Trophoblast cell (in vitro differentiated cells and primary cell): Measurements from ENCODE around the gene LAMP1.

Source experiments
- DNase-seq, 2 donors: peaks; one replicate each; pipeline ENCODE4 v3.0.0-alpha.2; 2016
- H2AFZ ChIP-seq: 2 replicates; pipeline ENCODE4 v1.6.1; 2013; ENCODE audit warnings: low read length, moderate library complexity, mild to moderate bottlenecking; ENCODE audit not compliant: insufficient read depth, poor library complexity
- H2AK5ac ChIP-seq: 2 replicates; pipeline ENCODE4 v1.6.1; 2013; ENCODE audit warnings: mild to moderate bottlenecking, low read length
- H2BK120ac ChIP-seq: 2 replicates; pipeline ENCODE4 v1.6.1; 2013; ENCODE audit warnings: low read length, mild to moderate bottlenecking, moderate library complexity; ENCODE audit not compliant: insufficient read depth, poor library complexity
- H2BK12ac ChIP-seq: 2 replicates; pipeline ENCODE4 v1.6.1; 2013; ENCODE audit warnings: mild to moderate bottlenecking, low read length, moderate library complexity
- H2BK5ac ChIP-seq: 2 replicates; pipeline ENCODE4 v1.6.1; 2013; ENCODE audit warnings: low read length, low read depth, moderate library complexity, mild to moderate bottlenecking; ENCODE audit not compliant: poor library complexity
- H3K14ac ChIP-seq: 2 replicates; pipeline ENCODE4 v1.6.1; 2013; ENCODE audit warnings: mild to moderate bottlenecking, low read length
- H3K18ac ChIP-seq: 2 replicates; pipeline ENCODE4 v1.6.1; 2013; ENCODE audit warnings: mild to moderate bottlenecking, low read length
- H3K23ac ChIP-seq: 2 replicates; pipeline ENCODE4 v1.6.1; 2013; ENCODE audit warnings: low read length
- H3K27ac ChIP-seq: 2 replicates; pipeline ENCODE4 v1.5.1; 2013; ENCODE audit warnings: low read depth, mild to moderate bottlenecking, inconsistent platforms, low read length, moderate library complexity
- H3K27me3 ChIP-seq: 2 replicates; pipeline ENCODE4 v1.6.1; 2013; ENCODE audit warnings: inconsistent platforms, mild to moderate bottlenecking, low read length, moderate library complexity; ENCODE audit not compliant: insufficient read depth
- H3K36me3 ChIP-seq, 2 experiments: 1 replicate in 1 of 2; 2 replicates in 1 of 2; pipeline ENCODE4 v1.6.1; 2013; ENCODE audit warnings: low read length in 2 of 2, mild to moderate bottlenecking in 2 of 2, moderate library complexity in 1 of 2; ENCODE audit not compliant: insufficient read depth in 2 of 2, control insufficient read depth in 1 of 2
- H3K4ac ChIP-seq: 2 replicates; pipeline ENCODE4 v1.6.1; 2013; ENCODE audit warnings: low read depth, mild to moderate bottlenecking, low read length, moderate library complexity
- H3K4me1 ChIP-seq, 2 experiments: 1 replicate in 1 of 2; 2 replicates in 1 of 2; pipeline ENCODE4 v1.6.1; 2013; ENCODE audit warnings: low read length in 2 of 2, mild to moderate bottlenecking in 2 of 2, moderate library complexity in 1 of 2; ENCODE audit not compliant: insufficient read depth in 2 of 2, control insufficient read depth in 1 of 2
- H3K4me2 ChIP-seq: 2 replicates; pipeline ENCODE4 v1.6.1; 2013; ENCODE audit warnings: inconsistent platforms, mild to moderate bottlenecking, low read length, moderate library complexity
- H3K4me3 ChIP-seq: 2 replicates; pipeline ENCODE4 v1.5.1; 2013; ENCODE audit warnings: mild to moderate bottlenecking, low read depth, low read length, inconsistent platforms
- H3K79me1 ChIP-seq: one replicate; pipeline ENCODE4 v1.6.1; 2013; ENCODE audit warnings: low read length
- H3K79me2 ChIP-seq: 2 replicates; pipeline ENCODE4 v1.6.1; 2013; ENCODE audit warnings: low read length, mild to moderate bottlenecking; ENCODE audit not compliant: control insufficient read depth, insufficient read depth, poor library complexity
- H3K9ac ChIP-seq: 2 replicates; pipeline ENCODE4 v1.6.1; 2013; ENCODE audit warnings: mild to moderate bottlenecking, low read length
- H3K9me3 ChIP-seq: 2 replicates; pipeline ENCODE4 v1.6.1; 2013; ENCODE audit warnings: low read depth, mild to moderate bottlenecking, control low read depth, inconsistent platforms, low read length; ENCODE audit not compliant: insufficient read depth
- H4K12ac ChIP-seq: 2 replicates; pipeline ENCODE4 v1.6.1; 2013; ENCODE audit warnings: low read depth, mild to moderate bottlenecking, low read length, moderate library complexity
- H4K8ac ChIP-seq: 2 replicates; pipeline ENCODE4 v1.6.1; 2013; ENCODE audit warnings: low read depth, mild to moderate bottlenecking, low read length, moderate library complexity
- H4K91ac ChIP-seq: one replicate; pipeline ENCODE4 v1.6.1; 2013; ENCODE audit warnings: low read depth, mild to moderate bottlenecking, low read length, moderate library complexity
- WGBS: extraction: QIAGEN DNeasy Blood & Tissue Kit; methylation state at CpG from one replicate; pipeline ENCODE4 v1.1.7; 2013; ENCODE audit warnings: missing lambda C conversion rate; ENCODE audit not compliant: insufficient read length, insufficient coverage; ENCODE audit errors: extremely low coverage; 5-methylcytosine and 5-hydroxymethylcytosine counted together

LAMP1 gene

DNA sequence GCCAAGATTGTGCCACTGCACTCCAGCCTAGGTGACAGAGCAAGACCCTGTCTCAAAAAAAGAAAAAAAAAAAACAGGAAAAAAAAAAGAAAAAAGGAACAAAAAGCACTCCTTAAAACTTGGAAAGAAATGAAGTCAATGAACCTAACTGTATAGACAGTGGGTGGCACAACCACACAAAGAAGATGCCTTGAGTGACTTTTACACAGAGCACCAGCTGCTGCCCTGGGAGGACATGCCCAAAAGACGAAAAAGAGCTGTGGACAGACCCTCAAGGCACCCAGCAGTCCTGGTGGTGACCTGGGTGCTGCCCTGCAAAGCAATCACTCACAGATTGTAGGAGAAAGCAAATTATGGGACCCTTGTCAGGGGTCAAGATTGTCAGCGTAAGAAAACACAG, 5.9 kb upstream of the LAMP1 start:
- DNase-seq = no peak
- Histone ChIP-seq H4K12ac (no peak overlapping the region), H2AFZ (no peak overlapping the region), H3K79me1 (no peaks in the 10 kb centered on the region), H2BK5ac (no peak overlapping the region), H3K4me1 (peaks cover 0 to 3% of the 10 kb centered on the region in 2 experiments), H3K4me2 (no peak overlapping the region), H3K9ac (no peak overlapping the region), H3K9me3 (peaks cover 4% of the 10 kb centered on the region), H3K27ac (no peak overlapping the region), H2AK5ac (no peak overlapping the region), H4K91ac (no peak overlapping the region), H3K14ac (no peak overlapping the region), H4K8ac (no peak overlapping the region), H3K36me3 (no peaks in the 10 kb centered on the region), H3K18ac (no peak overlapping the region), H3K23ac (no peak overlapping the region), H2BK120ac (no peak overlapping the region), H3K4ac (no peak overlapping the region), H3K79me2 (no peaks in the 10 kb centered on the region), H2BK12ac (no peak overlapping the region), H3K27me3 (no peaks in the 10 kb centered on the region), H3K4me3 (no peak overlapping the region)
- no CpG with 5 or more reads among the region's 2 CpGs for WGBS

DNA sequence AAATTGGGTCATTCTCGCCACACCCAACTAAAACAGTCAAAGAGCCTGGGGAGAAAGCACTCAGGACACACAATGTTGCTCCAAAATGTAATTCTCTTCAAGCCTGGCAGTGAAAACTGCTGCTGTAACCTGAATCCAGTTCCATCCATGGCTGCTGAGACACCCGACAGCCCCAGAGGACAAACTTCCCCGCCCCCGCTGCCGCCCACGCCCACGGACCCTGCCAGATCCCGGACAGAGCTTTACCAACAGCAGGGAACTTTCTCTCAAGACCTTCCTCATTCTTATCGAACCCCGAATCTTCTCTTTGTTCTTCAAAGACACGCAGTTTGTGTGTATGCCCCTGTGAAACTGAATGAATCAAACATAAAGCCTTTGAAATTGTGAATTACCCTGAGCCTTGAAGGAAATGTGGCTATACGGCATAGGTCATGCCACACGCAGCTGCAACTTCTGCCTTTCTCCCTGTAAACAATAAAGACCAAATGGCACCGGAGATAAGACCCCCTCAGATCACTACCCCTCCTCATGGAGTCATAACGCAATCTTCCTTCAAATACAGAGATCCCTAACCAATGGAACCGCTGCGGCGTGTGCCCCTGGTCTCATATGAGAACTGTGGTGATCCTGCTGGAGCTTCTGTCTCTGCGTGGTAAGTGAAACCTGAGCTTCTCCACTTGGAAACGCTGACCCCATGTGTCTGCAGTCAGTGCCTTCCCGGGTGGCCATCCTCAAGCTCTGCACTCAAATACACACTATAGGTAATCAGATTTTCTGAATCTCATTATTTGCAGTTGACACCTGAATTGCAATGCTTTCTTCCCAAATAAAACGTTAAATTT, 4.8 kb upstream of the LAMP1 start:
- Histone ChIP-seq H2BK5ac (no peak overlapping the region), H2BK12ac (no peak overlapping the region), H3K4ac (no peak overlapping the region), H3K14ac (no peak overlapping the region), H3K9me3 (peaks cover 4% of the 10 kb centered on the region), H3K79me2 (peaks cover 3% of the 10 kb centered on the region), H2AFZ (peak overlapping the region; percentile 35), H2BK120ac (no peak overlapping the region), H3K4me3 (no peak overlapping the region), H3K27ac (no peak overlapping the region), H3K79me1 (peaks cover 6% of the 10 kb centered on the region), H4K8ac (peak overlapping the region; percentile 13), H4K91ac (no peak overlapping the region), H3K27me3 (no peaks in the 10 kb centered on the region), H3K4me1 (peaks cover 3 to 6% of the 10 kb centered on the region in 2 experiments), H3K9ac (peak overlapping the region; percentile 44), H3K4me2 (peak overlapping the region; percentile 30), H3K23ac (no peak overlapping the region), H4K12ac (no peak overlapping the region), H2AK5ac (no peak overlapping the region), H3K18ac (no peak overlapping the region), H3K36me3 (no peaks in the 10 kb centered on the region)
- peak in 1 of 2 donors; percentile 19 for DNase-seq
- WGBS = no CpG with 5 or more reads among the region's 22 CpGs

DNA sequence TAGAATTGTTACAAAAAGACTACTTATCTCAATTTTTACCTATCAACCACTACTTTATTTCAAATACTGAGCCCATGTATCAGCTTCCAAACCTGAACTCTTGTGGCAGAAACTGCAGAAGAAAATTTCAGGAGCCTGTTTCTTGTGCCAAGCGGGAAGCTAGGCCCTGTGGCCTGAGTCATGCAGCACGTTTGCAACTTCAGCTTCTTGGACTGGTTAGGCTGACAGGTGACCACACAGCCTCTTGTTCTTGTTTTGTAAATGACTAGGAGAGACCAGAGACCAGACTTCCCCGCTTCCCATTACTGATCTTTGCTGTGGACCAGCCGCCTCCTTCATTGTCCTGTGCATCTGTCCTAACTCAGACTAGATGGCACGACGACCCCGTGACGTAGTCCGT, 3.4 kb upstream of the LAMP1 start:
- no peak for DNase-seq
- no CpG with 5 or more reads among the region's 9 CpGs for whole genome bisulfite sequencing
- no peaks in the 10 kb centered on the region for H3K9me3 ChIP-seq
- H2BK120ac ChIP-seq = no peak overlapping the region
- no peak overlapping the region for H3K4me2 ChIP-seq
- no peak overlapping the region for H3K4me3 ChIP-seq
- H3K79me2 ChIP-seq = peaks cover 10% of the 10 kb centered on the region
- H3K18ac ChIP-seq = no peak overlapping the region
- H3K79me1 ChIP-seq = peaks cover 12% of the 10 kb centered on the region
- H3K36me3 ChIP-seq = no peaks in the 10 kb centered on the region
- no peak overlapping the region for H2BK12ac ChIP-seq
- H4K91ac ChIP-seq = no peak overlapping the region
- H3K9ac ChIP-seq = no peak overlapping the region
- no peak overlapping the region for H3K14ac ChIP-seq
- H3K23ac ChIP-seq = no peak overlapping the region
- no peaks in the 10 kb centered on the region for H3K27me3 ChIP-seq
- H4K12ac ChIP-seq = no peak overlapping the region
- no peak overlapping the region for H3K4ac ChIP-seq
- peaks cover 5 to 8% of the 10 kb centered on the region in 2 experiments for H3K4me1 ChIP-seq
- no peak overlapping the region for H4K8ac ChIP-seq
- H2AFZ ChIP-seq = no peak overlapping the region
- no peak overlapping the region for H2AK5ac ChIP-seq
- H2BK5ac ChIP-seq = no peak overlapping the region
- H3K27ac ChIP-seq = no peak overlapping the region

DNA sequence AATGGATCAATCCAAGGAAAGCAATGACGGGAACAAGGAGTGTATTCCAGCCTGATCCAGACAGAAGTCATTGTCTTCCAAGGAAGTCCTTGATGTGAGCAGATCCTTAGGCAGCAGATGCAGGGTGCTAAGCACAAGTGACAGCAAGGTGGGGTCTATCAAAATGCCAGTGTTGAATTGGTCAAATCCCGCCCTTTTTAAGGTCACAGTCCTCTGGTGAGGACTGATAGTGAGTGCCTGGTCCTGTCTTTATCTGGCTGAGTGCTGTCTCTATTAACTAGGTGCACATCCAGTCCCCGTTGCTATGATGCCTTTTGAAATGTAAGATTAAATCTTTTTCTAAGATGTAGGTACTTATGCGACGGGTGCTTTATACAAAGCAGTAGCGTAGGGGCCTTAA, 1.3 kb upstream of the LAMP1 start:
- H3K9me3 ChIP-seq = no peaks in the 10 kb centered on the region
- H3K79me1 ChIP-seq = peaks cover 12% of the 10 kb centered on the region
- peak overlapping the region; percentile 57 for H4K8ac ChIP-seq
- H2BK12ac ChIP-seq = no peak overlapping the region
- no peak overlapping the region for H2BK120ac ChIP-seq
- no peak overlapping the region for H3K23ac ChIP-seq
- WGBS = no CpG with 5 or more reads among the region's 6 CpGs
- no peak overlapping the region for H3K4me3 ChIP-seq
- H2AFZ ChIP-seq = no peak overlapping the region
- peaks cover 11% of the 10 kb centered on the region for H3K79me2 ChIP-seq
- no peak for DNase-seq
- no peak overlapping the region for H2AK5ac ChIP-seq
- H4K12ac ChIP-seq = no peak overlapping the region
- H2BK5ac ChIP-seq = no peak overlapping the region
- H3K27me3 ChIP-seq = no peaks in the 10 kb centered on the region
- H3K27ac ChIP-seq = no peak overlapping the region
- no peak overlapping the region for H3K9ac ChIP-seq
- H3K4me2 ChIP-seq = no peak overlapping the region
- no peak overlapping the region for H4K91ac ChIP-seq
- no peaks in the 10 kb centered on the region for H3K36me3 ChIP-seq
- no peak overlapping the region for H3K4ac ChIP-seq
- H3K4me1 ChIP-seq = peaks cover 5 to 8% of the 10 kb centered on the region in 2 experiments
- H3K18ac ChIP-seq = no peak overlapping the region
- H3K14ac ChIP-seq = no peak overlapping the region
